ENCODE data around the gene SEMA3A. TPM values are rescaled to one million over a fixed set of nuclear protein-coding genes. Genes with fewer than 3 reads are reported as not detected.

SEMA3A gene
- total and polyA plus RNA-seq, 2 of the 13 experiments (the other 11 are each of a cell fraction or from before 2014, with no cell fraction given) = 0.29 to 1.2 TPM

DNA sequence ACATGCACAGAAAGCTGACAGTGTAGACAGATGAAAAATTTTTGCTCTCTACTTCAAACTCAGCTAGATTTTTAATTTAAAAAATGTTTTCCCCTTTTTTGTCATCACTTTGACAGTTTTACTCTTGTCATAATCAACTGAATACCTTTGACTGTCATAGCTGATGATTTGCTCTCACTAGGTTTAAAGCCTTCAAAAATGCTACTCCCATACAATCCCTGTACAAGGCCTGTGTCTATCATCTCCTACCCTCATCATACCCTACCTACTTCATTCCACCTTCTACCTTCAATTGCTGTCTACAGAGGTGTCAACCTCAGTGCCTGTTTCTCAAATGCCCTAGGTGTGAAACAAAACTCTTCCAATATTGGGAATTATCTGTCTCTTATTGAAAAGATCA lies 230.3 kb downstream of the SEMA3A start (continued):
- TF ChIP-seq ZNF318 (CRISPR knock-in tag; IDR thresholded peaks at IDR 0.05) (no peak), ARHGAP35 (CRISPR knock-in tag; IDR thresholded peaks at IDR 0.05; ENCODE audit: borderline replicate concordance) (no peak), TBX3 (IDR thresholded peaks at IDR 0.05; ENCODE audit: borderline replicate concordance) (no peak)

DNA sequence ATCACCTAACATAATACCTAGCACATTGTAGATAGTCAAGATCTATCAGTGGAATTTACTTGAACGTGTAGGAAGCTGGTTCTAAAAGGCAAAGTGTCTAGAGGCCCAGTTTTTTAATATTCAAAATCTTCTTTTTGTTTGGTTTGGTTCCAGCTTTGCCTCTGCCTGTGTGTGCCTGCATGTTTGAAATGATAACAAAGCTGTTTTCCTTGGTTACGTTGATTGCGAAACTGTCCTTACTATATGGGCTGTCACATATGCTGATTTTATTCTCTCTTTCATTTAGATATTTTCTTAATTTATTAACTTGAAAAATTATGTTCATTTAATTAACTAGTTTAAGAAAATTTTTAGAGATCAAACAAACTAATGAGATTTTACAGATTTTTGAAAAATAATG lies 237.3 kb downstream of the SEMA3A start:
- BruUV-seq (replicated peaks) = no TSS peak
- no peaks in the 10 kb centered on the region for H3K9me3 ChIP-seq (ENCODE audit: low read length)
- in situ Hi-C loops (cut with HindIII; ENCODE audit: extremely low pct_ligation_motif_present, low pct_unique_long_range_greater_than_20kb) (no loop called here), intact Hi-C loops (cut with micrococcal nuclease; ENCODE audit: unreplicated experiment) (no loop called here)
- H4K20me1 ChIP-seq (ENCODE audit: insufficient read depth, low read length) = no peaks in the 10 kb centered on the region
- no peaks in the 10 kb centered on the region for H3K4me1 ChIP-seq (ENCODE audit: insufficient read depth, low read length)
- FAIRE-seq (no peak), ATAC-seq (no peak), DNase-seq (ENCODE audit: low spot score) (no peak)
- CTCF ChIA-PET (ENCODE audit: low intra/inter-chr PET ratio, low total read pairs) = no interaction called here
- WGBS (ENCODE audit: low lambda C conversion rate) = 41% methylated on average over 3 of the region's 3 CpGs
- POLR2A ChIA-PET = no interaction called here
- H2AFZ ChIP-seq (ENCODE audit: low read length) = no peak overlapping the region
- H3K4me3 ChIP-seq (replicated peaks in 1 of 3; ENCODE audit: insufficient read depth in 1 of 3, low read depth in 2 of 3, low read length in 3 of 3) = no peak overlapping the region
- no peak overlapping the region for H3K4me2 ChIP-seq (ENCODE audit: low read depth, low read length)
- no peaks in the 10 kb centered on the region for H3K36me3 ChIP-seq (replicated peaks in 1 of 2; ENCODE audit: control insufficient read depth in 1 of 2, insufficient read depth in 2 of 2, low read length in 2 of 2)
- no peak overlapping the region for H3K9ac ChIP-seq (ENCODE audit: insufficient read depth, low read depth, low read length)
- no peak overlapping the region for H3K27ac ChIP-seq (ENCODE audit: extremely low read length, insufficient read depth, low read length)
- H3K79me2 ChIP-seq (ENCODE audit: insufficient read depth, low read length) = no peaks in the 10 kb centered on the region
- no peaks in the 10 kb centered on the region for H3K27me3 ChIP-seq (ENCODE audit: control insufficient read depth in 1 of 2, insufficient read depth in 2 of 2, low read length in 2 of 2)
- TF ChIP-seq, protein P1, sequence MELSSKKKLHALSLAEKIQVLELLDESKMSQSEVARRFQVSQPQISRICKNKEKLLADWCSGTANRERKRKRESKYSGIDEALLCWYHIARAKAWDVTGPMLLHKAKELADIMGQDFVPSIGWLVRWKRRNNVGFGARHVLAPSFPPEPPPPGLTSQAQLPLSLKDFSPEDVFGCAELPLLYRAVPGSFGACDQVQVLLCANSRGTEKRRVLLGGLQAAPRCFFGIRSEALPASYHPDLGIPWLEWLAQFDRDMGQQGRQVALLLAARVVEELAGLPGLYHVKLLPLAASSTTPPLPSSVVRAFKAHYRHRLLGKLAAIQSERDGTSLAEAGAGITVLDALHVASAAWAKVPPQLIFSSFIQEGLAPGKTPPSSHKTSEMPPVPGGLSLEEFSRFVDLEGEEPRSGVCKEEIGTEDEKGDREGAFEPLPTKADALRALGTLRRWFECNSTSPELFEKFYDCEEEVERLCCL (CRISPR knock-in tag; IDR thresholded peaks at IDR 0.05; ENCODE audit: borderline replicate concordance) = no peak
- TF ChIP-seq CEBPG (CRISPR knock-in tag; IDR thresholded peaks at IDR 0.05) (0 out of 2 replicates have a peak, but pooled peaks have one; percentile 13), E2F2 (CRISPR knock-in tag; IDR thresholded peaks at IDR 0.05; ENCODE audit: borderline replicate concordance) (no peak), KDM3A (CRISPR knock-in tag; IDR thresholded peaks at IDR 0.05; ENCODE audit: low read depth) (no peak), ZNF382 (CRISPR knock-in tag; IDR thresholded peaks at IDR 0.05; ENCODE audit: borderline replicate concordance) (no peak), CEBPB (IDR thresholded peaks at IDR 0.05; ENCODE audit: borderline replicate concordance, low read depth, low read length) (peak; percentile 86), FOSL1 (CRISPR knock-in tag; IDR thresholded peaks at IDR 0.05; ENCODE audit: borderline replicate concordance) (no peak), ZNF292 (CRISPR knock-in tag; IDR thresholded peaks at IDR 0.05; ENCODE audit: borderline replicate concordance, low read depth) (no peak), ZBTB7B (CRISPR knock-in tag; IDR thresholded peaks at IDR 0.05) (no peak)
- TF ChIP-seq, protein P2, sequence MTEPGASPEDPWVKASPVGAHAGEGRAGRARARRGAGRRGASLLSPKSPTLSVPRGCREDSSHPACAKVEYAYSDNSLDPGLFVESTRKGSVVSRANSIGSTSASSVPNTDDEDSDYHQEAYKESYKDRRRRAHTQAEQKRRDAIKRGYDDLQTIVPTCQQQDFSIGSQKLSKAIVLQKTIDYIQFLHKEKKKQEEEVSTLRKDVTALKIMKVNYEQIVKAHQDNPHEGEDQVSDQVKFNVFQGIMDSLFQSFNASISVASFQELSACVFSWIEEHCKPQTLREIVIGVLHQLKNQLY (CRISPR knock-in tag; IDR thresholded peaks at IDR 0.05) = no peak
